Nephron (organoid): ENCODE measurements around the gene WASF2.
A peak's percentile ranks its signal among the peaks of the same experiment; 100 is the strongest.

Experiments used
- H3K27ac Mint-ChIP-seq, 3 experiments: 2 replicates each; pipeline ENCODE4 v1.8.0; 2020; ENCODE audit warnings: mixed read lengths in 3 of 3, mild to moderate bottlenecking in 2 of 3, moderate library complexity in 1 of 3
- H3K27me3 Mint-ChIP-seq: 2 replicates; pipeline ENCODE4 v1.8.0; 2021; ENCODE audit warnings: low read depth, mild to moderate bottlenecking, moderate library complexity, mixed read lengths
- H3K36me3 Mint-ChIP-seq: 2 replicates; pipeline ENCODE4 v1.8.0; 2020; ENCODE audit warnings: low read depth, mixed read lengths
- H3K4me1 Mint-ChIP-seq: 2 replicates; pipeline ENCODE4 v1.8.0; 2020; ENCODE audit warnings: mixed read lengths
- H3K4me3 Mint-ChIP-seq, 3 experiments: 2 replicates each; pipeline ENCODE4 v1.8.0; 2020; ENCODE audit warnings: mild to moderate bottlenecking in 3 of 3, mixed read lengths in 3 of 3, moderate library complexity in 2 of 3
- H3K9me3 Mint-ChIP-seq: 2 replicates; pipeline ENCODE4 v1.8.0; 2020; ENCODE audit warnings: mixed read lengths
- TF ChIP-seq, protein P1 (sequence below), 3 experiments: fragments of 200-600 bp; sonication (generic); IDR thresholded peaks; one replicate each; pipeline ENCODE4 v1.5.0; 2021; ENCODE audit warnings: antibody characterized with exemption in 3 of 3; ENCODE audit not compliant: unreplicated experiment in 3 of 3

The WASF2 gene

DNA sequence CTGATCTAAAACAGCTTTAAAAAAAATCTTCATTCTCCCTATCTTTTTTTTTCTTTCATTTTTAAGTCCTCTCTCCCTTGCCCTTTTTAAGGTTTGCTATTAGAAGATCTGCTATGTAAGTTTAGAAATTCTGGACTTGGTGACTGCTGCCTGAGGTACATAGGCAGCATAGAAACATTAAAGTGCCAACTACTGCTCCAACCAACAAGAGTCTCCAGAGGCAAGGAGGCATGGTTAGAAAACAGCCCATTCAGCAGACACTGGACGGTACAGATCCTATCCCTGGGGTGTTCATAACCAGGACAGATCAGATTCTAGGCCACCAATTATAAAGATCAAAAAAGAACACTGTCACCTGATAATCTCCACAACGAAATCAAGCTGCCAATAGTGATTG is 60.9 kb downstream of the WASF2 start:
- Mint-ChIP-seq H3K4me3 (peak overlapping the region in 2 of 3 experiments; percentile 2 to 7), H3K27ac (peak overlapping the region; percentile 77 to 94 (median 89)), H3K9me3 (no peaks in the 10 kb centered on the region), H3K27me3 (no peaks in the 10 kb centered on the region), H3K36me3 (peaks cover 24% of the 10 kb centered on the region), H3K4me1 (peaks cover 67% of the 10 kb centered on the region)
- TF ChIP-seq, protein P1, sequence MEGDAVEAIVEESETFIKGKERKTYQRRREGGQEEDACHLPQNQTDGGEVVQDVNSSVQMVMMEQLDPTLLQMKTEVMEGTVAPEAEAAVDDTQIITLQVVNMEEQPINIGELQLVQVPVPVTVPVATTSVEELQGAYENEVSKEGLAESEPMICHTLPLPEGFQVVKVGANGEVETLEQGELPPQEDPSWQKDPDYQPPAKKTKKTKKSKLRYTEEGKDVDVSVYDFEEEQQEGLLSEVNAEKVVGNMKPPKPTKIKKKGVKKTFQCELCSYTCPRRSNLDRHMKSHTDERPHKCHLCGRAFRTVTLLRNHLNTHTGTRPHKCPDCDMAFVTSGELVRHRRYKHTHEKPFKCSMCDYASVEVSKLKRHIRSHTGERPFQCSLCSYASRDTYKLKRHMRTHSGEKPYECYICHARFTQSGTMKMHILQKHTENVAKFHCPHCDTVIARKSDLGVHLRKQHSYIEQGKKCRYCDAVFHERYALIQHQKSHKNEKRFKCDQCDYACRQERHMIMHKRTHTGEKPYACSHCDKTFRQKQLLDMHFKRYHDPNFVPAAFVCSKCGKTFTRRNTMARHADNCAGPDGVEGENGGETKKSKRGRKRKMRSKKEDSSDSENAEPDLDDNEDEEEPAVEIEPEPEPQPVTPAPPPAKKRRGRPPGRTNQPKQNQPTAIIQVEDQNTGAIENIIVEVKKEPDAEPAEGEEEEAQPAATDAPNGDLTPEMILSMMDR (IDR thresholded peaks at IDR 0.05; ENCODE audit: unreplicated experiment in 3 of 3) = no peak

DNA sequence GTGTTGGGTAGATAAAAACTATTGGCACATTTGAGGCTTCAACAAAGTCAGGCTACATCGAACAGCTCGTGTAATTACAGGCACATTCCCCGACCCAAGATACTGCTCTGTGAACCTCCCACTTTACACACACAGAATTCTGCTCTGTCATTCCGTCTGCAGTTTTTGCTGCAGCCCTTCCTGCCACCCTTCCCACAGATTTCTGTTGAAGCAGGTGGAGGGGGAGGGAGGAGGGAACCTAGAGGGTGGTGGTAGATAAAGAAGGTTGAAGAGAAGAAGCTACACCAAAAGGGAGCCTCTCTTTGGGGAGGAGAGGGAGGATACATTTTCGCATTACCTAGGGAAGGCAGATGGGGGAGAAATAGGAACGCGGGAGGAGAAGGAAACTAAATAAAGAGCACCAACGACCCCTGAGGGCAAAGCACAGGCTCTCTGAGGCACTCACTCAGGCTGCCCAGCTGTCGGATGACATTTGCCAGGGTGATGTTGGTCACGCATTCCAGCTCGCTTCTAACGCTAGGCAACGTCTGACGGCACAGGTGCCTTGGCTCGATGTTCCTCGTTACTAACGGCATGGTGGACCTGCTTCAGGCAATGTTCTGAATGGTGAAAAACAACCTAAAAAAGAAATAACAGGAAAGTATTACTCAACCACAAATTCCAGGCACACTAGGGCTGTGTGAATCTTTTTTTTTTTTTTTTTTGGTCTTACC is 61.5 kb downstream of the WASF2 start:
- TF ChIP-seq, protein P1 (IDR thresholded peaks at IDR 0.05; ENCODE audit: unreplicated experiment in 3 of 3) = no peak
- H3K9me3 Mint-ChIP-seq = no peaks in the 10 kb centered on the region
- H3K27me3 Mint-ChIP-seq = no peaks in the 10 kb centered on the region
- H3K4me1 Mint-ChIP-seq = peaks cover 67% of the 10 kb centered on the region
- peak overlapping the region; percentile 77 to 94 (median 89) for H3K27ac Mint-ChIP-seq
- H3K36me3 Mint-ChIP-seq = peaks cover 24% of the 10 kb centered on the region
- peak overlapping the region; percentile 25 to 49 (median 37) for H3K4me3 Mint-ChIP-seq

DNA sequence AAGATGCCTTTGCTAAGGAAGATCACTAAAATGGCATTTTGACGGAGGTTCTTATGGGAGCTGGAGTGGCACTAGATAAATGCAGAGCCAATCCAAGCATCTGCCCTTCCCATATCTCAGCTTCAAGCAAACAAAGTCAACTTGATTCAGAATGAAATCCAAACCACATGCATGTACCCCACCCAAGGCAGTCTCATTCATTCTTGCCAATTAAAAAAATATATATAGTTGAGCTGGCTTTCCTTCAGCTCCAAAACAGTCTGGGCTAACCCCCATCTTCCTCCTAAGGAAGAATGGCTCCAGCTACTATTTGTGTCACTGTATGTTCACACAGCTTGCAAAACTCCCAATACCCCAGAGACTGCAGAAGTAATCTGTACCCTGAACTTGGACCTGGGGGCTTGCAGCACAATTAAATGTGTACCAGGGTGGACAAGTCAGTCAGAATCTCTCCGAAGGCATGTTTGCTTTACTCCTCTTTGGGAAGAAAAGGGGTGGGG is 62.1 kb downstream of the WASF2 start:
- H3K9me3 Mint-ChIP-seq = no peaks in the 10 kb centered on the region
- TF ChIP-seq, protein P1 (IDR thresholded peaks at IDR 0.05; ENCODE audit: unreplicated experiment in 3 of 3) = no peak
- H3K4me1 Mint-ChIP-seq = peaks cover 62% of the 10 kb centered on the region
- H3K27ac Mint-ChIP-seq = peak overlapping the region; percentile 77 to 94 (median 89)
- no peaks in the 10 kb centered on the region for H3K27me3 Mint-ChIP-seq
- H3K4me3 Mint-ChIP-seq = peak overlapping the region in 2 of 3 experiments; percentile 37 to 49
- H3K36me3 Mint-ChIP-seq = peaks cover 24% of the 10 kb centered on the region

DNA sequence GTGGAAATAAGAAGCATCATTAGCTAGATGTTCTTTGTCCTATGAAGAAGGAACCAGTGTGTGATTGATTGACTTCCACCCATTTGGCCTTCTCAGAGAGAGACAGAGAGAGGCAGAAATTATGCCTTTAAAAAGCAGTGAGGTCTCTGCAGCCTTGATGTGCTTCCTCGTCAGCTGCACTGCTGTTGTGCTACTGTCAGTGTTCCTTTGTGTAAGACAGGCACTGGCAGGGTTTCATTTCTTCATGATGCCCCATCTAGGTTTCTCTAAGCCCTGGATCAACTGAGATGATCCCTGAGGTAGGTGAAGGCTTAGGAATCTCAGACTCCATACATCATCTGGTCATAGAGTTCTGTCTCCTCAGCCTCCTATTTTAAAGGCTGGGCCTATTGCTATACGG is 62.6 kb downstream of the WASF2 start:
- H3K36me3 Mint-ChIP-seq = peaks cover 24% of the 10 kb centered on the region
- no peaks in the 10 kb centered on the region for H3K9me3 Mint-ChIP-seq
- H3K4me3 Mint-ChIP-seq = peak overlapping the region in 1 of 3 experiments; percentile 61
- peaks cover 62% of the 10 kb centered on the region for H3K4me1 Mint-ChIP-seq
- peak overlapping the region; percentile 77 to 94 (median 89) for H3K27ac Mint-ChIP-seq
- H3K27me3 Mint-ChIP-seq = no peaks in the 10 kb centered on the region
- TF ChIP-seq, protein P1 (IDR thresholded peaks at IDR 0.05; ENCODE audit: unreplicated experiment in 3 of 3) = no peak

DNA sequence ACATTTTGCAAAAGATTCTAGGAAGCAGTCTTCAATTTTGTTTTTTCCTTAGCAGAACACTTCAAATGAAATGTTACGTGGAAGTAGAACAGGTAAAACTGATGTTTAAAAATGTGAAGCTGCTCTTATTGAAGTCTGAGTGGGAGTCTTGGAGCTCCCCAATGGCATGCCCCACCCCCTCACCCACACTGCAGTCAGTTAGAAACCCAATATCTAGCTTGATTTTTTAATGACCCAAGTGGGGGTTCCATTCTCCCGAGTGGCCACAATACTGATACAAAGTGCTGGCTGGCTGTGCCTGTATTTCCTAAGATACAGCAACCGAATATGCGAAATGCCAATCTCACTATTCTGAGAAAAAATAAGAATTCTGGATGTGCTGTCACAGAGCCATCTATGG is 66.3 kb downstream of the WASF2 start:
- TF ChIP-seq, protein P1 (IDR thresholded peaks at IDR 0.05; ENCODE audit: unreplicated experiment in 3 of 3) = no peak
- no peaks in the 10 kb centered on the region for H3K27me3 Mint-ChIP-seq
- H3K27ac Mint-ChIP-seq = peak overlapping the region; percentile 73 to 79 (median 75)
- H3K36me3 Mint-ChIP-seq = peaks cover 24% of the 10 kb centered on the region
- H3K4me3 Mint-ChIP-seq = no peak overlapping the region
- no peaks in the 10 kb centered on the region for H3K9me3 Mint-ChIP-seq
- H3K4me1 Mint-ChIP-seq = peaks cover 52% of the 10 kb centered on the region
